Measurements from ENCODE around the gene PCGF1. TPM values are rescaled to one million over a fixed set of nuclear protein-coding genes. Genes with fewer than 3 reads are reported as not detected.
A peak's percentile ranks its signal among the peaks of the same experiment; 100 is the strongest.

PCGF1 gene
- total and polyA plus RNA-seq, 2 of the 13 experiments (the other 11 are each of a cell fraction or from before 2014, with no cell fraction given) = 20.4 to 22.6 TPM

DNA sequence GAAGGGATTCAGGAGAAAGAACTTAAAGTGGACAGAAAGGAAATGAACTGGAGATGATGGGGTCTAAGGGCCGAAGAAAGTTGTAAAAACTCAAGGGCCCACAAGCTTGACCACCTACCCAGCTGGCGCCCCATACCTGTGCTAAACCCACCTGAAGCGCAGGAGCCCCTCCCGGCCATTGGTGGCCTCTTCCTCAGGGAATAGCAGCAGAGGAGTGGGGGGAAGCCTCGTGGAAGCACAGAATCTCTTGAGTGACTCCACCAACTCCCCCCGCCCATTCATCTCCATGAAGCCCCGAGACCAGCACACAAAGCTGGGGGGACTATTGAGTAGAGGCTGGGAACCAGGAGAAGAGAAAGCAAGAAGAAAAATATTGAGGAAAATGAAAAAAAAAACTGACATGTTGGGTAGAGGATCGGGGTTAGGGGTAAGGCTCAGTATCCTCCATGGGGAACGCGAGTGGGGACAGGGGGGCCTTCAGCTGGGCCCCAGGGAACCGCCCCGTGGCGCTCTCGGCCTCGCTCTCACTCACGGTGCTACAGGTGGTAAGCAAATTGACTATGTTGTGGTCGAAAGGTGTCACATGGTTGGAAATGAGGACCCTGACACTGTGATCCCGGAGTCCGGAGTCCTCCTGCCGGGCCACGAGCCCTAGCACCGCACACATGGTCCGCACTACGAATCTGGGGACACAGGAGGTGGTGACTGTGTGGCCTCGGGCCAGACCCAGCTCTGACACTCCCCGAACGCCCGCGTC is 21.3 kb upstream of the PCGF1 start (continued):
- TF ChIP-seq ARID4A (CRISPR knock-in tag; IDR thresholded peaks at IDR 0.05; ENCODE audit: borderline replicate concordance) = no peak
- peak; percentile 55; the same call in 1 of the 2 replicates for TF ChIP-seq REXO4 (CRISPR knock-in tag; IDR thresholded peaks at IDR 0.05; ENCODE audit: borderline replicate concordance)
- no peak for TF ChIP-seq SOX5 (CRISPR knock-in tag; IDR thresholded peaks at IDR 0.05; ENCODE audit: borderline replicate concordance)
- no peak for TF ChIP-seq POGZ (CRISPR knock-in tag; IDR thresholded peaks at IDR 0.05)
- peak; percentile 78; the same call in 1 of the 2 replicates for TF ChIP-seq BRF2 (CRISPR knock-in tag; IDR thresholded peaks at IDR 0.05)
- peak; percentile 86; the same call in 1 of the 2 replicates for TF ChIP-seq MYC (CRISPR knock-in tag; IDR thresholded peaks at IDR 0.05; ENCODE audit: borderline replicate concordance)
- 0 out of 2 replicates have a peak, but pooled peaks have one; percentile 66 for TF ChIP-seq ZNF253 (CRISPR knock-in tag; IDR thresholded peaks at IDR 0.05; ENCODE audit: borderline replicate concordance)
- peak; percentile 61; the same call in 1 of the 2 replicates for TF ChIP-seq ZNF879 (CRISPR knock-in tag; IDR thresholded peaks at IDR 0.05)
- TF ChIP-seq ZNF263 (CRISPR knock-in tag; IDR thresholded peaks at IDR 0.05) = peak; percentile 86
